NB4 (cell line): ENCODE results near the gene DRC1.
A peak's percentile ranks its signal among the peaks of the same experiment; 100 is the strongest.

Experiments
- DNase-seq: peaks from one replicate; pipeline ENCODE4 v3.0.0; 2010; ENCODE audit warnings: low read depth
- H3K4me3 ChIP-seq: one replicate; pipeline ENCODE4 v1.5.1; 2011; ENCODE audit warnings: mild to moderate bottlenecking, low read depth, low read length, moderate library complexity
- MYC ChIP-seq: IDR thresholded peaks from 2 replicates; pipeline ENCODE4 v1.6.1; 2011; ENCODE audit warnings: low read depth, low read length
- POLR2A ChIP-seq: IDR thresholded peaks from 2 replicates; pipeline ENCODE4 v1.6.1; 2011; ENCODE audit warnings: mild to moderate bottlenecking; ENCODE audit not compliant: insufficient read length; ENCODE audit errors: extremely low read depth
- TF ChIP-seq, protein P1 (sequence below): IDR thresholded peaks from 2 replicates; pipeline ENCODE4 v1.6.1; 2011; ENCODE audit warnings: low read depth, low read length
- TF ChIP-seq, protein P2 (sequence below): IDR thresholded peaks from one replicate; pipeline ENCODE4 v1.5.1; 2012; ENCODE audit warnings: low read depth, low read length

DRC1 gene

DNA sequence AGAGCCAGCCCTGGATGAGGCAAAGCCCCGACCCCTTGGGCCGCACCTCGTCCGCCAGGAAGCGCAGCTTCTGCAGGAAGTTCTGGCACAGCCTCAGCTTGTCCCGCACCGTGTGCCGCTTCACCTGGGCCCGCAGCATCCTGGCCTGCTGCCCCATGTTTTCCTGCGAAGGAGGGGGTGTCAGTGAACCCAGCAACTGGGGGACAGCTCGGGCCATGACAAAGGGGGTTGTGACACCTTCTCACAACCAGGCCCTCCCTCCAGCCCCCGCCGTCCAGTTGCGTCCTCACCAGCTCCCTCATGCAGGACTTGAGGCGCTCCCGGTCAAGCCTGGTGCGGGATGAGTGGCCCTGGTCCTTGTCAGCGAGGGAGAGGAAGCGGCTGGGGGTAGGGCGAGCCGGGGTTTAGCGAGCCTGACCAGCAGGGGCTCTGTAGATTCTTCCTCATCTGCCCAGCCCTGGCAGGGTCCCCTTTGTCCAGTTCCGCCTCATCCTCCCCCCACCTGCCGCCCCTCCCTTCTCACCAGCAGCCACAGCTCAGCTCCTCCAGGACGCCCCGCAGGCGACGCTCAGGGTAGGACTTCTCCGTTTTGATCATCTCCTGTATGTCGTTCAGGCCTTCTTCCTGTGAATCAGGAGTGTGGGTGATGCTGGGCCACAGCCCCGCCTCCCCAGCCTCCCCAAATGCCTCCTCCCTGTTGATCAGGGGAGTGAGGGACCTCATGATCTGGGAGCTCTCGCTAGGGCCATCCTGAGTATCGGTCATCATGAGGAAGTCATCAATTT is 75.6 kb downstream of the DRC1 start:
- DNase-seq: peak; percentile 39
- H3K4me3 ChIP-seq: no peak overlapping the region
- no peak for TF ChIP-seq POLR2A
- TF ChIP-seq, protein P1, sequence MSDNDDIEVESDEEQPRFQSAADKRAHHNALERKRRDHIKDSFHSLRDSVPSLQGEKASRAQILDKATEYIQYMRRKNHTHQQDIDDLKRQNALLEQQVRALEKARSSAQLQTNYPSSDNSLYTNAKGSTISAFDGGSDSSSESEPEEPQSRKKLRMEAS: no peak
- TF ChIP-seq MYC: no peak
- TF ChIP-seq, protein P2, sequence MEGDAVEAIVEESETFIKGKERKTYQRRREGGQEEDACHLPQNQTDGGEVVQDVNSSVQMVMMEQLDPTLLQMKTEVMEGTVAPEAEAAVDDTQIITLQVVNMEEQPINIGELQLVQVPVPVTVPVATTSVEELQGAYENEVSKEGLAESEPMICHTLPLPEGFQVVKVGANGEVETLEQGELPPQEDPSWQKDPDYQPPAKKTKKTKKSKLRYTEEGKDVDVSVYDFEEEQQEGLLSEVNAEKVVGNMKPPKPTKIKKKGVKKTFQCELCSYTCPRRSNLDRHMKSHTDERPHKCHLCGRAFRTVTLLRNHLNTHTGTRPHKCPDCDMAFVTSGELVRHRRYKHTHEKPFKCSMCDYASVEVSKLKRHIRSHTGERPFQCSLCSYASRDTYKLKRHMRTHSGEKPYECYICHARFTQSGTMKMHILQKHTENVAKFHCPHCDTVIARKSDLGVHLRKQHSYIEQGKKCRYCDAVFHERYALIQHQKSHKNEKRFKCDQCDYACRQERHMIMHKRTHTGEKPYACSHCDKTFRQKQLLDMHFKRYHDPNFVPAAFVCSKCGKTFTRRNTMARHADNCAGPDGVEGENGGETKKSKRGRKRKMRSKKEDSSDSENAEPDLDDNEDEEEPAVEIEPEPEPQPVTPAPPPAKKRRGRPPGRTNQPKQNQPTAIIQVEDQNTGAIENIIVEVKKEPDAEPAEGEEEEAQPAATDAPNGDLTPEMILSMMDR: no peak

DNA sequence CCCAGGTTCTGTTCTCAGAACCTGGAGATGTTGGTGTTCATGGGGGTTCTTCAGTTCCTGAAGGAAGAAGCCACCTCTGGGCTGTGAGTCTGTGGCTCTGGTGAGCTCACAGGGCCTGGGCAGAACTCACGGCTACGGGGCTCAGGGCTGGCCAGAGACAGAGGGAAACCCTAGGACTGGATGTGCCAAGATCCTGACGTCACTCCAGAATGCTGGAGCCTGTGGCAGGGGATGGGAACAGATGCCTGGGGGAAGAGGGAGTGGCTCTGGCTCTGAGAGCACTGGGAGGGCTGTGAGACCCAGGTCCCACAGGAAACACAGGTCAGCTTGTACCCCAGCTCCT is 76.2 kb downstream of the DRC1 start, which contains the start of gene OTOF:
OTOF (minus strand) TSS at position 214 of the 343 bp plus-strand sequence.
- DNase-seq: no peak
- TF ChIP-seq, protein P2: no peak
- TF ChIP-seq POLR2A (no peak), MYC (no peak)
- TF ChIP-seq, protein P1: no peak
- H3K4me3 ChIP-seq: no peak within 1 kb of the TSS

DNA sequence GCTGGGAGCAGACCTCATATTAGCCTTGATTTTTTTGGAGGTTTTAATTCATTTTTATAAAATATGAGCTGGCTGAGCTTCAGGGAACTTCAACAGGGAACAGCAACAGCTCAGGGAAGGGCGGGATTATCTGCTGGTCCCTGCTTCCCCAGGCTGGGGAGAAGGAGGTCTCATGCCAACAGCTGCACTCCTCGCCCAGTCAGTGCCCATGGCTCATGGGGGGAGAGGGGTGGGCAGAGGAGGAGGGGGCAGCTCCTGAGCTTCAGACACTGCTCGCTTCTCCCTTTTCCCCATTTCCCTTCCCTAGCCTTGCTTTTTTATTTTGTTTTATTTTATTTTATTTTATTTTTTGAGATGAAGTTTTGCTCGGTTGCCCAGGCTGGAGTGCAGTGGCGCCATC is 76.6 kb downstream of the DRC1 start:
- TF ChIP-seq, protein P1: no peak
- TF ChIP-seq MYC: no peak
- no peak for DNase-seq
- H3K4me3 ChIP-seq: no peak overlapping the region

DNA sequence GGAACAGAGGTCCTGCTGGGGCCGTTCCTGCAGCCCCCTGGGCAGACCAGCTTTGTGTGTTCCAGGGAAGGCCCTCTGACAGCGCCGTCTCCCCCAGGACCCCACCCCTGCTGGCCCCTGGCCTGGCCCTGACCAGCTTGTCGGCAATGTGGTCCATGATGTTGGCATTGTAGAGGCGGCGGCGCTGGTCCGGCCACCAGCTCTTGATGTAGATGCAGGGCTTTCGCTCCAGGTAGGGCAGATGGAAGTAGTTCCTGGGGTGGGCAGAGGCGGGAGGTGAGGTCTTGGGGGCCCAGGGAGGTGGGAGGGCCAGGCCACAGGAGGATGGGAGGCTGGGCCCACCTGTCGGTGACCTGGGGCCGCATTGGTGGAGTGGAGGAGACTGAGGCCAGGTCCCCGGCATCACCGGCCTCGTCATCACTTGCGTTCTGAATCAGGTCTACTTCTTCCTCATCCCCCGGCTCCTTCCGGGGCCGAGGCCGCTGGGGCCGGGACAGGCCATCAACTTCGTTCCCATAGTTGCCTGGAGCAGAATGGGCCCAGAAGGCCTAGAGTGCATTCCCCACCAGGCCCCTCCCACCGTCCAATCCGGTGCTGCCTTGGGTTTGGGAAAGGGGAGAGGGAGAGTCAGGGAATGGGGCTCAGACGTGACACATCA is 77.5 kb downstream of the DRC1 start:
- H3K4me3 ChIP-seq: no peak overlapping the region
- TF ChIP-seq MYC (no peak), POLR2A (no peak)
- TF ChIP-seq, protein P1: no peak
- TF ChIP-seq, protein P2: no peak
- DNase-seq: no peak

DNA sequence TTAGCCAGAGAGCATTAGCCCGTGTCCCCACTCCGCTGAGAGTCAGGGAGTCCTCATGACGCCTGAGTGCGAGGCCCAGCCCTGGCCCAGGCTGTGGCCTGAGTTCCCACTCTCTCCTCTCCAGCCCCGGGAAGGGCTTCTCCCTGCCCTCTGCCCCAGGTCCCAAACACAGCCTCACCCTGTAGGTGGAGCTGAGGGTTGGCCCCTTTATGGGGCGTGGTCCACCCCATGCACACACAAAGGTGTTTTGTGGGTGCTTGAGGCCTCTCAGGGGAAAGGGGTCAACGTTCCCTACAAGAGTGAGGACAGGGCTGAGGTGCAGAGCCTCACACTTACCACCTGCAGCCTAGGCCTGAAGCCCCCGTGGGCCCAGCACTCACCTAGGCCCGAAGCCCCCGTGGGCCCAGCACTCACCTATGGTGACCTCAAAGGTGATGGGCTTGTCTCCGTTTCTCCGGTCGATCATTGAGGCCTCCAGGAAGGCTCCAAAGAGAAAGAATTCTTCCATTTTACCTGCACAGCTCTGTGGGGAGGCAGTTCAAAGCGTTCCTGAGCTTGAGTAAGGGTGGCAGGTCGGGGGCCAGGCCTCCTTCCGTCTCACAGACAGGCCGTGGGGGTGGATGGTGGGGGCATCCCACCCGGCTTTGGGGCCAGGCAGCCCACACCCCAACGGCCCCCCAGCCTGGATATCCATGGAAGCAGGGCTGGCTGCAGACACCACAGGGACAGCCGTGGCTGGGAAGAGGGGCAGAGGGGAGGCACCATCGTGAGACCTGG is 78.3 kb downstream of the DRC1 start:
- TF ChIP-seq, protein P1: no peak
- no peak for TF ChIP-seq MYC
- no peak for TF ChIP-seq POLR2A
- TF ChIP-seq, protein P2: no peak
- H3K4me3 ChIP-seq: no peak overlapping the region
- no peak for DNase-seq

DNA sequence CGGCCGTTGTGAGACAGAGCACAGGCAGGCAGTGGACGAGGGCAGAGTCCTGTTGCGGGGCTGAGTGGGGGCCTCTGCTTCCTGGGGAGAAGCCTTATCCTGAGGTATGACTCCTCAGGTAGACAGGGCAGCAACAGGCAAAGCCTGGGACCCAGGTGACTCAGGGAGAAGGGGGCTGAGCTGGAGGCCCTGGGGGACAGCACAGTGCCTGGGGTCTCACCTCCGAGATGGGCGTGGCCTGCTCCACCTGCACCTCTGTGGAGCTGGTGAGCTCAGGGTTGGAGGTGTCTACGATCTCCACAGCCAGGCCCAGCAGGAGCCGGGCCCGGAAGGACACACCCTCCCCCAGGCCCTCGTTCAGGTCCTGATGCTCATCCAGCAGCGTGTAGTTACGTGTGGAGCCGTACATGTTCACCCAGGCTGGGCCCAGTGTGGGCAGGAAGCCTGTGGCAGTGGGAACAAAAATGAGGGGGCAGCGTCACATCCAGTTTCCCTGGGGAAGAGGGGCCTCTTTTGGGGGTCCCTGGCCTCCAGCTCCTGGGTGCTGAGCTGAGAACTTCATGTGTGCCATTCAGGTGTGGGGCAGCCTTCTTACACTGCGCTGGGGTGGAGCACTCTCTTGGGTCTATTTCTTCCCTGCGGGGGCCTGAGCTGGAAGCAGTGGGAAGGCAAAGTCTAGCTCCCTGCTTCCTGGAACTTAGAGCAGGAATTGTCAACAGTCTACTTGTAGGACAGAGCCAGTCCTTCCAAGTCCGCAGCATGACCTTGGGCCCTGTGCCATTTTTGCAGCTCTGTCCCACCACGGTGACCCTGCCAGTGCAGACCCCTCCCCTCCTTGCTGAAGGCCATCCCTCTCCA is 79.1 kb downstream of the DRC1 start:
- no peak for DNase-seq
- H3K4me3 ChIP-seq: no peak overlapping the region
- TF ChIP-seq, protein P1: no peak
- TF ChIP-seq, protein P2: no peak
- no peak for TF ChIP-seq POLR2A
- TF ChIP-seq MYC: no peak
